HG03196 (cell line): ENCODE measurements around the gene LRPAP1.

ENCODE experiments used
- ATAC-seq: cut with Tn5 transposase; IDR thresholded peaks from one replicate; pipeline ENCODE4 v1.9.1; 2021; ENCODE audit not compliant: unreplicated experiment

LRPAP1 gene

DNA sequence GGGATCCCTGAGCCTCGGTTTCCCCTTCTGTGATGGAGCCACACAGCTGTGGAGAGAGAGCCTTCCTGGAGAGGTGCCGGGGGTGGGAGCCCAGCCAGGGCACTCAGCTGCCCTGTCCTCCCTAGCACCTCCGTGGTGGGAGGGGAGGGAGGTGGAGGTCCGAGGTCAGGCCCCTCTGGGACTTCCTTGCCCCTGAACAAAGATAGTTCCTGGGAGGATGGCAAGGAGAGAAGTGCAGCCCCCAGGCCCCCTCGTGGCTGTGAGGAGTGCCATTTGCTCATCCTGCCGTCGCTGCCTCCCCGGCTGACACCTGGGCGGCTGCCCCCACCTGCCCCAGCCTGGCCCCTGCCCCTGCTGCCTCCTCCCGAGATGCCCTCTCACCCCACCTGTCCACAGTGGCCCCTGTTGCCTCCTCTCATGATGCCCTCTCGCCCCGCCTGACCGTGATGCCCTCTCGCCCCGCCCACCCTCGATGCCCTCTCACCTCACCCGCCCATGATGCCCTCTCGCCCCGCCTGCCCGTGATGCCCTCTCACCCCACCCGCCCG is 56.4 kb downstream of the LRPAP1 start:
- ATAC-seq = no peak

DNA sequence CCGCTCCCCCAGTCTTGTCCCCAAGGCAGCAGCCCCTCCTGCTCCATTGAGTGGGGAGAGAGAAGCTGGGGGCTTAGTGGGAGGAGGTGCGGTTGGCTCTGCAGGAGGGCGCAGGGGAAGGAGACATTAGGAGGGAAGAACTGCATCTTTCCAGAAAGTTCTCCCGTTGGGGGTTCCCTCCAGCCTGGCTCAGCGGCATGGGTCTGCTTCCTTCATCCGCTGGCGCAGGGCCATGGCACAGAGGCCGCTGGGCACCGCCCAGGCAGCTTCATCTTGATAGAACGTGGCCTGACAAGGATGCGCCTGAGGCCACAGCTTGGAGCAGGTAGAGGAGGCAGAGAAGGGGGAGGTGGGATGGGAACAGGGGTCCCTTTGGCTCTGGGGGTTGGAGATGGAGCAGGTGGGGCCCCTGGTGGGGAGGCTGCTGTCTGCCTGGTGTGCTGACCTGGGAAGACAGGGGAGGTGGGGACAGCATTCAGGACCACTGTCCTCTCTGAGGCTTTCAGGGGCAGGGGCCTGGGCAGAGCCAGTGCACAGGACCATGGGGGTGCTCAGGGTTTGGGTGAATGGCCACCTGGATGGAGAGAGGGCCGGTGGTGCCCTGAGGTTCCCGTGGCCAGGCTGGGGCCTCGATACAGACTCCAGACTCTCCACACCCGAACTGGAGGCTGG is 57.0 kb downstream of the LRPAP1 start:
- no peak for ATAC-seq

DNA sequence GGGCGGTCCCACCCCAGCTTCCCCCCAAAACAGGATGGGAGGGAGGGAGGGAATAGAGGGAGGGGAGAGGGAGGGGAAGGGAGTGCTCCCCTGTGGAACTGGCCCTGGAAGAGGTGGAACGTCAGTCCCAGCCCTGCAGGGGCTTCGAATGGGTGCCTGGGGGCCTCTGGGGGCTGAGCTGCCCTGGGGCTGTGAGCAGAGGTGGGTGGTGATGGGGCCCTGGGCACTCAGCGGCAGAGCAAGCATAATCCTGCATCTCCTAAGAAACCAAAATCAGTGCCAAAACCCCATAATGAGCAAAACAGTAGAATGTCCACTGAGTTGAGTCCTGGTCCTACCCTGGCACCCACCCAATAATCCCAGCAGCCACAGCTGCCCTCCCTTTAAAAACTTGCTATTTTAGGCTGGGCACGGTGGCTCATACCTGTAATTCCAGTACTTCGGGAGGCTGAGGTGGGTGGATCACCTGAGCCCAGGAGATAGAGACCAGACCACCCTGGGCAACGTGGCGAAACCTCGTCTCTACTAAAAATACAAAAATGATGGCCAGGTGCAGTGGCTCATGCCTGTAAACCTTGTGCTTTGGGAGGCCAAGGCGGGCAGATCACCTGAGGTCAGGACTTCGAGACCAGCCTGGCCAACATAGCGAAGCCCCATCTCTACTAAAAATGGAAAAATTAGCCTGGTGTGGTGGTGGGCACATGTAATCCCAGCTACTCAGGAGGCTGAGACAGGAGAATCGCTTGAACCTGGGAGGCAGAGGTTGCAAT is 58.0 kb downstream of the LRPAP1 start:
- no peak for ATAC-seq

DNA sequence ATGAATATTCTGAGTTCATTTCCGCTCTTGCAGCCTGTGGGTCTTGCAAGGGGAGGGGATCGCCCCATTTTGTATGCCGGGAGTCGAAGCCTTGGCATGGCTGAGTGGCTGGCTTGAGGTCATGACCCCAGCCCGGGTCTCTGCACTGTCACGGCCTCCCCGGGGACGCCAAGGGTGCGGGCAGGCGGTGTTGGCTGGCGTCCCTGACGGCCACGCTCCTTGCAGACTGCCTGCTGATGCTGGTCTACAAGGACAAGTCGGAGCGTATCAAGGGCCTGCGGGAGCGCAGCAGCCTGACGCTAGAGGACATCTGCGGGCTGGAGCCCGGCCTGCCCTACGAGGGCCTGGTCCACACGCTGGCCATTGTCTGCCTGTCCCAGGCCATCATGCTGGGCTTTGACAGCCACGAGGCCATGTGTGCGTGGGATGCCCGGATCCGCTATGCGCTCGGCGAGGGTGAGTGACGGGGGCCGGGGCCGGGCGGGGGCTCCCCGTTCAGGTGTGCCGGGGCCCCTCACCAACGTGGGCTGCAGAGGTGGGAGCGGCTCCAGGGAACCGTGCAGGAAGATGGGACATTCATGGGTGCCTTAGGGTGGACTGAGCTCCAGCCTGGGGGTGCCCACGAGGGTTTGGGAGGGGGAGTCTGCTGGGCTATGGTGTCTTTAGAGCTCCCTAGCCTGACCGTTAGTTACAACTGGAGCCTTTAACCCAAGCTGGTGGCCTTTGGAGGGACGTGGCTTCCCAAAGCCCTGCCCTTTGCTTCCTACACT is 58.9 kb downstream of the LRPAP1 start:
- ATAC-seq = no peak

DNA sequence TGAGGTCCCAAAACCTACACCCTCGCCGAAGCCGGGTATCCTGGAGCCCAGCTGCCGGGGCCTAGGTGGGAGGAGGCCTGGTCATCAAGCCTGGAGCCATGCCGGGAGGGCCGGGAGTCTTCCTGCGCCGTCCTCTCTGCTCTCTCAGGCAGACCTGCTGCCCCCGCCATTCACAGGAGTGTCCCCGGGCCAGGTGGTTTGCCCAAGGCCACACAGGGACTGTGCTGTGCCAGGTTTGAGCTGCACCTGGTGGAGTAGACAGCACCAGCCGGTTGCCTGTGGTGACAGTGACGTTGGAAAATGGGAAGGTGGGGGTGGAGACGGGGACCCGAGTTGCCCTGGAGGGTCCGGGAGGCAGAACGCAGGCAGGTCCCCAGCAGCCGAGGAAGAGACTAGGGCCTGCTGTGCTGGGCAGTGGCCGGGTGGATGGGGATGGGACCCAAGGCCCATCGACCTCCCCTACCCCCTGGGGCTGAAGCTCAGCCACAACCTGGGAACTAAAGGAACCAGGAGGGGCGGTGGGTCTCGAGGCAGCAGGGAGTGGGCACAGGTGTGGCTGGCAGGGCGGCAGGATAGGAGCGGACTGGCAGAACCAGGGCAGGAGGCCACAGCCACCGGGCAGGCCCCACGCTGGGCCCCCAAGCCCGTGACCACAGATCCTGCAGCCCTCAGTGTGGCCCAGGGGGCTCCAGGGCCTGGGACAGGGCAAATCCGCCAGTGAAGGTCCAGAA is 59.6 kb downstream of the LRPAP1 start:
- ATAC-seq = no peak

DNA sequence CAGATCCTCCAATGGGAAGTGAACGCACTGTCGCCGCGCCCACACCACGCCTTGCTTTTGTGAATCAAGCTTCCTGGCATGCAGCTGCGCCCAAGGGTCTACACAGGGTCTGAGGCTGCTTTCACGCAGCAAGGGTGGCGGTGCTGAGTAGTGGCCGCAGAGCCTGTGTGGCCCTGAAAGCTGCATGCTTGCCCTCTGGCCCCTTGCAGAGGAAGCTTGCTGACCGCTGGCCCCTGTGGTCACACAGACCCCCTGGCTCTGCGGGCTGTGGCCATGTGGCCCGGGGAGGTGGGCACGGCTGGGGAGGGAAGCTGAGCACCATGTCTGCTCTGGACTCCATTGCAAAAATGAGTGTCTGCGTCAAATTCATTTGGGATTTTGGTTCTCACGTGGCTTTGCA is 60.3 kb downstream of the LRPAP1 start:
- ATAC-seq = no peak

DNA sequence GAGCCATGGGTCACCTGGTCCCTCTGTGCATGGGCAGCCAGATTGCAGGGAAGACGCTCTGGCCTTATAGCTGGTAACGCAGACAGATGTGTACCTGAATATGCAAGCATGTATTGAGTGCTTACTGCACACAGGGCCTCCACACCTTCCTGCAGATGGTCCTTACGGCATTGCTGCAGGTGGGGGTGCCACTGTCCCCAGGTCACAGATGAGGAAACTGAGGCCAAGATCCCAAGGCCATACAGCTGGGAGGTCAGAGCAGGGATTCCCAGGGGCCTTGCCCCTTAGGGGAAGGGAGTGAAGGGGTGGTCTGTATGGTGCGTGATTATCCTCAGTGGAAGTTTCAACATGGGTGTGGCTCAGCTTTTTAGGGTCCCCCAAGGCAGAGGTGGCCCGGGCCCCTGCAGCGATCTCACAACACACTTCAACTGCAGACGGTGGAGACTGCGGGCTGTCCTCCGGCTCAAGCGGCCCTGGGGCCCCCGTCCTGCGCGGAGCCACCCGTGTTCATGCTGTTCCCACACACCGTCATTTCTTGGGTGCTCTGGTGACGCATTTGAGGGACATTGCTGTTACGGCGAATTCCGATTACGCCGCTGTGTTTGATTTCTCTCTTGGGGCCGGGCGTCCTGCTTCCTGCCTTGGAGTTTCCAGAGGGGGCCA is 61.0 kb downstream of the LRPAP1 start:
- no peak for ATAC-seq

DNA sequence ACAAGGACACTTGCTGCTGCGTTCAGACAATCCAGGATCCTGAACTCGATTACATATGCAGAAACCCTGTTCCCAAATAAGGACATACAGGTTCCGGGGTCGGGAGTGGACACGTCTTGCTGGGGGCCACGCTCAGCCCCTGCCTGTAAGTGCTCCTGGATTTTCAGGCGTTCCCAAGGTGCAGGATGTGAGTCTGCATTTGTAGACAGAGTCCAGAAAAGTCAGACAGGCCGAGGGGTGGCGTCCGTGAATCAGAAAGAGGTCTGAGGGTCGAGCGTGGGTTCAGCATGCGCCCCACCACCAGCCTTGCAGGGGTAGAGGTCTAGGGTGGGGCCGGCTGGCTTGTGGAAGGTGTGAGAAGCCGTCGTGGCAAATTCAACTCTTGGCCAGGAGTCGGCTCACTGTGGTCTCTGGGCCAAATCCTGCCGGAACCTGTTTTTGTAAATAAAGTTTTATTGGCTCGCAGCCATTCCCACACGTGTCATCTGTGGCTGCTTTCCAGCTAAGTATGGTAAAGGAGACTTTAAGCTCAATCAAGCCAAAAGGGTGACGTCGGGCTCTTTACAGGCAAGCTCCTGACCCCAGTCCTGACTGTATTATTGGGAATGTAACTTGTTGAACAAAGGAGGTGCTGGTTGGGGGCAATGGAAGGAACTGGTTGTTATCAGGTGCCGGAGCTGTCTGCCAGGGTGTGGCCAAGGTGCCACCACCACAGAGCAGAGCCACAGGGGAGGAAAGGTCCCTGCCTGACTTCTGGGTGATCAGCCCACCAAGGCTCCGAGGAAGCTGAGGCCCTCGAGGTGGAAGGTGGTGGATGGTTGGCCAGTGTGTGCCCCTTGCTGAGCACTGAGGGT is 61.8 kb downstream of the LRPAP1 start:
- no peak for ATAC-seq

DNA sequence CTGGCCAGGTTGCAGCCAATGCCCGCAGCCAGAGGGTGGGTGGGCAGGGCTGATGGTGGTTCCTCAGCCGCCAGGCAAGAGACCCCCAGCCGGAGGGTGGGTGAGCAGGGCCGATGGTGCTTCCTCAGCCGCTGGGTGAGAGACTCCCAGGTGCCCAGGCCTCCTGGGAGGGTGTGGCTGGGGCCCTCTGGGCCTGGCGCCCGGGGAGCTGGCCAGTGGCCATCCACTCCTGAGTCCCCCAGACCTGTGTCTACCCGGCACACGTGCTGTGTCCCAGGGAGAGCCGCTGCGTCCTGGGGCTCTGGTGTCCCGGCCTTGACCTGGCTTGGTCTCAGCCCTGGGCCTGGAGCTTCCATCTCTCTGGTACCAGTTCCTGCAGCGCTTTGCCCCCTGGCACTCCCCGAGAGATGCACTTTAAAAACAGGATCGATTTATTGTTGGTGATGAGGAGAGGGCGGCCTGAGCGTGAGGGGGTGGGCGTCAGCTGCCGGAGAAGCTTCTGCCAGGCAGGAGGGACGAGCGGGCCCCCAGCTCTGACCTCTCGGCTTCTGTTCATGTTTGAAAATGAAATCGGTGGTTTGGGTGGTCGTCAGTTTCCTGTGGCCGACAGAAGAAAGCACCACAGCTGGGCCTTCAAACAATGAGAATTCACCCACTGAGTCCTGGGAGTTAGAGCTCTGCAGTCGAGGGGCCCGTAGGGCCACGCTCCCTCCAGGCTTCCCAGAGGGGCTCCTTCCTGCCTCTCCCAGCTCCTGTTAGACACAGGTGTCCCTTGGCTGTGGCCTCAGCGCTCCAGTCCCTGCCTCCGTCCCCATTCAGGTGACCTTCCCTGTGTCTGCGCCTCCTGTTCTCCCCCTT is 62.6 kb downstream of the LRPAP1 start:
- ATAC-seq = no peak

DNA sequence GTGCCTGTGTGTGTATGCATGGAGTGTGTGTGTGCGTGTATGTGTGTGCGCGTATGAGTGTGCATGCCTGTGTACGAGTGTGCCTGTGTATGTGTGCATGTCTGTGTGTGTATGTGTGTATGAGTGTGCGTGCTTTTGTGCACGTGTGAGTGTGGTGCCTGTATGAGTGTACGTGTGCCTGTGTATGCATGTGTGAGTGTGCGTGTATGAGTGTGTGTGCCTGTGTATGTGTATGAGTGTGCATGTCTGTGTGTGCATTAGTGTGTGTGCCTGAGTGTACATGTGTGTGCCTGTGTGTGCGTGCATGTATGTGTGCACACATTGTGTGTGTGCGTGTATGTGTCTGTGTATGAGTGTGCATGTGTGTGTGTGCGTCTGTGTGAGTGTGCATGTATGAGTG is 63.4 kb downstream of the LRPAP1 start:
- ATAC-seq = no peak

DNA sequence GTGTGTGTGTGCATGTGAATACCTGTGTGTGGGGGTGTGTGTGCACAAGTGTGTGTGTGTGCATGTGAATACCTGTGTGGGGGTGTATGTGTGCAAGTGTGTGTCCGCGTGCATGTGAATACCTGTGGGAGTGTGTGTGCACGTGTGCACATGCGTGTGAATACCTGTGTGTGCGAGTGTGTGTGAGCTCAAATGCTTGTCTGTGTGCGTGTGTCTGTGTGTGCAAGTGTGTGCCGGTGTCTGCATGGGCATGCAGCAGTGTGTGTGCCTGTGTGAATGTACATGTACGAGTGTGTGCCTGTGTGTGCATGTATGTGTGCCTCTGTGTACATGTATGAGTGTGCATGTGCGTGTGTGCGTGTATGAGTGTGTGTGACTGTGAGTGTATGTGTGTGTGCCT is 64.1 kb downstream of the LRPAP1 start:
- ATAC-seq = no peak

DNA sequence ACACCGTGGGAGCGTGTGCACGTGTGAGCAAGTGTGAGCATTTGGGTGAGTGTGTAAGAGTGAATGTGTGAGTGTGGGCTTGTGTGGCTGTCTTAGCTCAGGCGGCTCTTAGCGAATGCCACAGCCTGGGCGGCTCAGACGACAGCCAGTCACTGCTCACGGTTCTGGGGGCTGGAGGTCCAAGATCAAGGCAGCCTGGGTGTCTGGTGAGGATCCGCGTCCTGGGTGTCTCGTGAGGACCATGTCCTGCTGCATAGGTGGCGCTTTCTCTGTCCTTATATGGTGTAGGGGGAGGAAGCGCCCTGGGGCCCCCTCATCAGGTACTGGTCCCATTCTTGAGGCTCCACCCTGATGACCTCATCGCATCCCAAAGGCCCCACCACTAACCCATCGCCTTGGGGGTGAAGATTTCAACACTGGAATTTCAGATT is 64.6 kb downstream of the LRPAP1 start:
- ATAC-seq = no peak

DNA sequence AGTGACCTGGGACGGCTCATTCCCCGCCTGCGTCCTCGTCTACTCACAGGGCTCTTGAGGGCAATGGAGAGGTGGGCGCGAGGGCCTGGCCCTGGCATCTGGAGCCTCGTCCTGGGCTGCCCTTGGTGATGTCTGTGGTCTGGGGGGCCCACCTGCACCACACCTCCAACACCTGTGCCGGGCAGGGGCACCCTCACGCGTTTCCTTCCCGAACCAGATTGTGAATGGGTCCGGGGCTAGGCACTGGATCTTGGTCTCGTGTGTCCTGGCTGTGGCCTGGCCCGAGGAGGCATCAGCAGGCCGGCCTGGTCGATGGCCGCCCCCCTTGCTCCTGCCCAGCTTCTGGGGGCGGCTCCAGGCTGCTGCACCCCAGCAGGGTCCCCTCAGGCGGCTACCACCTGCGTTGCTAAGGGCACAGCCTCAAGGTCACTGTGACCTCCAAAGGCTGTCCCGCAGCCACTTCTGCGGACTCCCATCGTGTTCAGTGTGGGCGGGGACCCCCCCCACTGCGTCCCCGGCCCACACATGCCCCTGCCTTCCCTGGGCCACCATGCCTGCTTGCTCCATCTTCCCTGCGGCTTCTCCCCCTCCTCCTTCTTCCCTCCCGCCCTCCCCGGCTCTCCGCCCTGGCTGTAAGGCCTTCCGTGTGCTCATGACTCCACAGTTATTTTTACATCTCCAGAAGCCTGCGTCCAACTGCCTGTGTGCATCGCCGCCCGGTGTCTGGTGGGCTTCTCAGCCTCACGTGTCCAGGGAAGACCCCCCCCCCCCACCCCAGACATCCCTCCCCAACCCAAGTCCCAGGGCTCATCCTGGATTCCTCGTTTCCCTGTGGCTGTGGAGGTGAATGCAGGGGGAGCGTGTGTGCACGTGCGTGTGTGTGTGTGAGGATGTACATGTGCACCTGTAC is 65.3 kb downstream of the LRPAP1 start:
- no peak for ATAC-seq

DNA sequence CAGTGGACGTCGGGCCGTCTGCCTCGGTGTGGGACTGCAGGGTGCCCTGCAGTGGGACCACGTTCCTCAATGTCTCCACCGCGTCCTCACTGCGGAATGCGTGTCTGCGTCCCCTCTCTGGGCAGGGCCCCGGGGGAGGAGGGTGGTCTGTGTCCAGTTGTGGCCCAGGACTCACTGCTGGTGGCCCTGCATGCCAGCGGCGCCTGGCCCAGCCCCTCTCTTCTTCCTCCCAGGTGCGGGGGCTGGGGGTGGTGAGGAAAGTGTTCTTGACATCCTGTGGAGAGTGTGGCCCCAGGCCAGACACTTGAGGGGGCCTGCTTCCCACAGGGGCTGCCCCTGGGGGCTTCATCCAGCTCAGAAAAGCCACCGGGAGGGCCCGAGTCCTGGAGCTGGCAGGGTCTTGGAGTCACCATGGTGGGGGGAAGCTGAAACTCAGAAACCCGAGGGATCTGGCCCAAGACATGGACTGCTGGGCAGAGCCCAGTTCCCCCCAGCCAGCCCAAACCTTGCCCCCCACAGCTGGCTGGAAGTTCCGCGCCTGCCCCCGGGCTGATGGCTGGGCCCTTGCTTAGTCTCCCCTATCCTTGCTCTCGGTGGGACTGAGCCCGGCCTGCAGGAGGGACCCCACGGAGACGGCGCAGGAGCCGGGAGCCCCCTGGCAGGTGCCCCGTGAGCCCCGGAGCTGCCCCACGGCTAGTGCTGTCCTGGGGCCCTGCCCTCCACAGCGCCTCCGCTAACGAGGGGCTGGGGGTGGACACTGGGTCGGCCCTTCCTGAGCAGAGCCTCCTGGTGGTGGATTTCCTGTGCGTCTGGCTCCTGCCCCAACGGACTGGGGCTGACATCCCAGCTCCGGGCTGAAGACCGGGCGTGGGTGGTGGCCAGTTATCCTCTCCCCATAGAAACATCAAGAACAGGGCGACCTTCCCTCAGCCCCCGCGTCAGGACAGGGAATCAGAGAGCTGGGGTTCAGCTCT is 66.2 kb downstream of the LRPAP1 start:
- ATAC-seq = no peak

DNA sequence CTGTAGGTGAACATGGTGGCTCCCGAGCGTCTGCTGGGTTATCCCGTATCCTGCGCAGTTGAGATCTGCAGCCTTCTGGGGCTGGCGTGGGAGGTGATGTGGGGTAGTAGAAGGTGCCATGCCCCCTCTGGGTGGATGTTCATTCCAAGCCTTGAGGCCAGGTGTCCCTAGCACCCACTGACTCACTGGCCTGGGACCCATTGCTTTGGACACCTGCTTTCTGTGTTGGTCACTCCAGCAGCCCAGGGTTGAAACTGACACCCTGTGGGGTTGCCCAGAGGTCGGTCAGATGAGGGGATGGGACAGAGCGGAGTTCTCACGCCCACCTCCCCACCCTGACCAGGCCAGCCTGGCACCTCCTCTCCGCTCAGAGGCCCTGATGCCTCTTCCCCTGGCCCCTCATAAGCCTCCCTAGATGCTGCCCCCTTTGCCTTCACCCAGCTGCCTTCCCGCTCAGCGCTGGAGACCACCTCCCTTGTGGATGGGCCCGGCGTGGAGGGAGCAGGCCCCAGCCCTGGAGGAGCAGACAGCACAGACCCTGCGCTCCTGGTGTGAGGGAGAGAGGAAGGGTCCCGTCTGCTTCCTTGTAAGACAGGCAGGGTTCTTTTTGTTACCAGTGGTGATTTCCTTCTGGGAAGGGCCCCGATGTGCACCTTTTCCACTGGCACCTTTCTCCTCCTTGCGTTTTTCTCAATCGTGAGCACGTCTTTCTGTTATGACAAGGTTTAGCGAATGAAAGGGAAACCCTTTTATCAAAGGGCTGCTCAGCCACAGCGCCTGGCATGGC is 67.1 kb downstream of the LRPAP1 start:
- no peak for ATAC-seq
